ENCODE data around the gene MT1F. TPM values are rescaled to one million over a fixed set of nuclear protein-coding genes. Genes with fewer than 3 reads are reported as not detected.

Gene MT1F
- total and polyA plus RNA-seq, 9 of the 15 experiments (the other 6 are each of a cell fraction or from before 2014, with no cell fraction given), result 0.18 to 0.68 (median 0.29) TPM; not detected in 5

GRCh38 chr16:56630134-56630533 is 27.6 kb upstream of the MT1F start:
- H3K36me3 ChIP-seq (ENCODE audit: control insufficient read depth, insufficient read depth, low read length), result no peaks in the 10 kb centered on the region
- CTCF ChIA-PET (ENCODE audit: low intra/inter-chr PET ratio), result no interaction called here
- POLR2A ChIA-PET, result interaction anchor here (0.8 kb wide), 1 partner anchor 10 kb away, joined by 4 read pairs; no protein-coding TSS in a partner anchor
- no peak overlapping the region for H3K4me3 ChIP-seq
- FAIRE-seq, result no peak
- no peaks in the 10 kb centered on the region for H3K9me3 ChIP-seq (replicated peaks; ENCODE audit: control insufficient read depth, insufficient read depth, low read depth, low read length)
- H3K79me2 ChIP-seq (ENCODE audit: control insufficient read depth, insufficient read depth, low read length), result no peaks in the 10 kb centered on the region
- BruUV-seq (replicated peaks), result no TSS peak
- DNase-seq (ENCODE audit: extremely low read depth in 1 of 4, low spot score in 3 of 4), result no peak
- 0 out of 2 replicates have a peak, but pooled peaks cover 3% of the 10 kb centered on the region for H4K20me1 ChIP-seq (replicated peaks; ENCODE audit: control insufficient read depth, insufficient read depth, low read length)
- 0% methylated on average over 3 of the region's 3 CpGs for WGBS (ENCODE audit: insufficient coverage, low coverage, missing lambda C conversion rate)
- no peak overlapping the region for H2AFZ ChIP-seq (ENCODE audit: low read depth, low read length)
- H3K27me3 ChIP-seq (ENCODE audit: control insufficient read depth in 2 of 2, insufficient read depth in 2 of 2, low read length in 2 of 2), result peaks cover 41 to 70% of the 10 kb centered on the region in 2 experiments; a peak in 4 of 5 replicates
- H3K4me1 ChIP-seq (replicated peaks in 1 of 2; ENCODE audit: control insufficient read depth in 2 of 2, insufficient read depth in 2 of 2, low read length in 2 of 2), result peaks cover 0 to 15% of the 10 kb centered on the region in 2 experiments; a peak in 2 of 5 replicates
- no peak overlapping the region for H3K9ac ChIP-seq (ENCODE audit: insufficient read depth in 1 of 2, low read depth in 2 of 2, low read length in 2 of 2)
- no peak for ATAC-seq
- TF ChIP-seq BRD9 (IDR thresholded peaks at IDR 0.05; ENCODE audit: low read depth, partially characterized antibody) (peak; percentile 73), FOXK2 (conservative IDR thresholded peaks at IDR 0.05 in 1 of 2, IDR thresholded peaks at IDR 0.05 in 1 of 2; ENCODE audit: low read depth in 2 of 2) (no peak)
- intact Hi-C loops (cut with micrococcal nuclease) (no loop called here), in situ Hi-C loops (cut with MboI) (no loop called here)
- no peaks in the 10 kb centered on the region for H3K9me1 ChIP-seq (ENCODE audit: control insufficient read depth, insufficient read depth, low read length)
- H3K27ac ChIP-seq (ENCODE audit: extremely low read depth, low read depth, low read length), result no peak overlapping the region
- no peak overlapping the region for H3K4me2 ChIP-seq (ENCODE audit: insufficient read depth, low read length)

GRCh38 chr16:56631197-56631596 is 26.6 kb upstream of the MT1F start:
- intact Hi-C loops (cut with micrococcal nuclease), result no loop called here
- Histone ChIP-seq H3K9me3 (replicated peaks; ENCODE audit: control insufficient read depth, insufficient read depth, low read depth, low read length) (no peaks in the 10 kb centered on the region), H3K27ac (ENCODE audit: extremely low read depth, low read depth, low read length) (no peak overlapping the region), H3K4me1 (replicated peaks in 1 of 2; ENCODE audit: control insufficient read depth in 2 of 2, insufficient read depth in 2 of 2, low read length in 2 of 2) (peaks cover 0 to 15% of the 10 kb centered on the region in 2 experiments; a peak in 2 of 5 replicates), H3K79me2 (ENCODE audit: control insufficient read depth, insufficient read depth, low read length) (no peaks in the 10 kb centered on the region), H3K4me2 (ENCODE audit: insufficient read depth, low read length) (no peak overlapping the region), H3K36me3 (ENCODE audit: control insufficient read depth, insufficient read depth, low read length) (no peaks in the 10 kb centered on the region), H3K27me3 (ENCODE audit: control insufficient read depth in 2 of 2, insufficient read depth in 2 of 2, low read length in 2 of 2) (peaks cover 36 to 70% of the 10 kb centered on the region in 2 experiments; a peak in 4 of 5 replicates), H3K9me1 (ENCODE audit: control insufficient read depth, insufficient read depth, low read length) (no peaks in the 10 kb centered on the region), H2AFZ (ENCODE audit: low read depth, low read length) (no peak overlapping the region), H3K9ac (ENCODE audit: insufficient read depth in 1 of 2, low read depth in 2 of 2, low read length in 2 of 2) (no peak overlapping the region), H3K4me3 (no peak overlapping the region), H4K20me1 (replicated peaks; ENCODE audit: control insufficient read depth, insufficient read depth, low read length) (0 out of 2 replicates have a peak, but pooled peaks cover 3% of the 10 kb centered on the region)
- POLR2A ChIA-PET, result no interaction called here
- TF ChIP-seq ATF1 (CRISPR knock-in tag; IDR thresholded peaks at IDR 0.05) (no peak), ATF1 (tag; IDR thresholded peaks at IDR 0.05) (no peak), ZZZ3 (IDR thresholded peaks at IDR 0.05) (no peak), KDM2B (CRISPR knock-in tag; IDR thresholded peaks at IDR 0.05) (no peak), ZNF232 (CRISPR knock-in tag; IDR thresholded peaks at IDR 0.05) (no peak)
- CTCF ChIA-PET (ENCODE audit: low intra/inter-chr PET ratio), result no interaction called here
- in situ Hi-C loops (cut with MboI), result no loop called here
- DNase-seq (ENCODE audit: extremely low read depth in 1 of 4, low spot score in 3 of 4) (no peak), ATAC-seq (no peak), FAIRE-seq (no peak)
- under 1% methylated on average over 10 of the region's 10 CpGs for WGBS (ENCODE audit: insufficient coverage, low coverage, missing lambda C conversion rate)
- BruUV-seq (replicated peaks), result no TSS peak
